Cardiac muscle cell (in vitro differentiated cells and primary cell): Measurements from ENCODE around the gene SDR42E1. TPM values are rescaled to one million over a fixed set of nuclear protein-coding genes. Genes with fewer than 3 reads are reported as not detected.

ENCODE experiments used
- DNase-seq, 2 donors: peaks; one replicate each; pipeline versions ENCODE4 v3.0.0 to v3.0.0-alpha.2; 2010 to 2017; ENCODE audit warnings: low read depth in 1 of 2, low spot score in 1 of 2
- H3K27ac ChIP-seq: fragments of 200-600 bp; sonication (generic); 2 replicates; pipeline ENCODE4 v1.5.1; 2016
- H3K27me3 ChIP-seq: fragments of 200-600 bp; sonication (generic); 2 replicates; pipeline ENCODE4 v1.6.0; 2016; ENCODE audit warnings: control low read depth
- H3K36me3 ChIP-seq: fragments of 200-600 bp; sonication (generic); 2 replicates; pipeline ENCODE4 v1.5.1; 2016; ENCODE audit warnings: control low read depth
- H3K4me1 ChIP-seq: fragments of 200-600 bp; sonication (generic); 2 replicates; pipeline ENCODE4 v1.8.1; 2017; ENCODE audit warnings: low read depth, mild to moderate bottlenecking, mixed run types
- H3K4me3 ChIP-seq: fragments of 200-600 bp; sonication (generic); 2 replicates; pipeline ENCODE4 v1.5.1; 2016; ENCODE audit warnings: mild to moderate bottlenecking
- H3K9me3 ChIP-seq: fragments of 200-600 bp; sonication (generic); 2 replicates; pipeline ENCODE4 v1.5.1; 2017; ENCODE audit warnings: low read depth, mild to moderate bottlenecking, control low read depth
- CTCF ChIP-seq: IDR thresholded peaks from 2 replicates; pipeline ENCODE4 v1.5.1; 2012; ENCODE audit warnings: low read depth, mild to moderate bottlenecking, low read length
- polyA plus RNA-seq: library from polyadenylated mRNA; unstranded; fragments of >200 nt; fragmentation: Nextera tagmentation; extraction: Ambion mirVana; gene quantifications from 2 replicates; pipeline ENCODE4 v1.2.1, GENCODE V29; 2016
- total RNA-seq: library from RNA; depleted of rRNA; stranded (reverse); fragments of >200 nt; gene quantifications from 2 replicates; pipeline ENCODE4 v1.2.3, GENCODE V29; 2016

The SDR42E1 gene
- total and polyA plus RNA-seq, 2 experiments from 2014 or later, result 0.03 TPM; not detected in 1

DNA sequence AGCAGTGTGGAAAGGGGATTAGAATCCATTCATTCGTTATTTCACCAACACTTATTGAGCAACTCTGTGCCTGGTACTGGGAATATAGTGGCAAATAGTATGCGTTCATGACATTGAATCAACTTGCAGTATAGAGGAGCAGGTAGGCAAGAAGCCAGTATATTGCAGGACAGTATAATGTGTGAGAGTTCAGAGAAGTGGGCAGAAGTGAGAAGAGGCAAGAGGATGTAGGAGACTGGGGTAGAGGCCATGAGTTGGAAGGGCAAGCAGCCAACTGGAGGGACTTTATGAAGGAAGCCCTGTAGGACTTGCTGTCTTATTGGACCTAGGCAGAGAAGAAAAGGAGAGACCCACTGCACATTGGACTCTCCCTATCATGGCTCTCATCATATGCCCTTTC is 36.1 kb upstream of the SDR42E1 start:
- Histone ChIP-seq H3K27me3 (peaks cover 20% of the 10 kb centered on the region), H3K9me3 (no peaks in the 10 kb centered on the region), H3K4me1 (no peaks in the 10 kb centered on the region), H3K27ac (no peak overlapping the region), H3K36me3 (no peaks in the 10 kb centered on the region), H3K4me3 (no peak overlapping the region)
- DNase-seq, result no peak
- no peak for TF ChIP-seq CTCF

DNA sequence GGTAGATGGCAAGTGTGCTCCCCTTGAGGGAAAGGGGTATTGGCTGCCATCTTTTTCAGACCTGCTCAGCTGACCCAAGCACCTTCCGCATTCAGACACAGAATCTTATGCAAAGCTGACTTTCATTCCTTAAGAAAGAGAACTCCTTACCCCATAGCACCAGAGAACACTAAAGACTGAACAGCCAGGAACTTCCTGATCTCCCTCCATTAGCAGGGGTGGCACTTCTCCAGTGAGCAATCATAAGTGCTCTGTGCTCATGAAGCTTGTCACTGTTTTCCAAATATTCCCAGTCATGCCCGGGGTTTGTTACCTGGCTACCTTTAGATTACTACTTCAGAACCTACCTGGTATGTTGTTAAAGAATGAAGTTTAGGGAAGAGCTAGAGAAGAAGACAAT is 35.7 kb upstream of the SDR42E1 start:
- no peaks in the 10 kb centered on the region for H3K36me3 ChIP-seq
- no peak overlapping the region for H3K27ac ChIP-seq
- TF ChIP-seq CTCF, result no peak
- no peak overlapping the region for H3K4me3 ChIP-seq
- no peaks in the 10 kb centered on the region for H3K4me1 ChIP-seq
- DNase-seq, result no peak
- peaks cover 16% of the 10 kb centered on the region for H3K27me3 ChIP-seq
- H3K9me3 ChIP-seq, result no peaks in the 10 kb centered on the region

DNA sequence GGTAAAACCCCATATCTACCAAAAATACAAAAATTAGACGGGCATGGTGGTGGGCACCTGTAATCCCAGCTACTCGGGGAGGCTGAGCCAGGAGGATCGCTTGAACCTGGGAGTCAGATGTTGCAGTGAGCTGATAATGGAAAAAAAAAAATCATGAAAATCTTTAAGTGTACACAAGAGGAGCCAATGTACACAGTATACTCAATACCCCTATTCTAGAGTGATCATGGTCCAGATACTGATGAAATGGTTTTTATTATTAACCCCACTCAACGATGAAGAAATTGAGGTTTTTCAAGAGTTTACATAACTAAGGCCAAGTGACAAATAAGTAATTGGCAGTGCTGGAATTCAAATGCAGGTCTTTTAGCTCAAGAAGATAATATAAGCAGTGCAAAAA is 35.3 kb upstream of the SDR42E1 start:
- DNase-seq, result no peak
- H3K9me3 ChIP-seq, result no peaks in the 10 kb centered on the region
- H3K27me3 ChIP-seq, result peaks cover 14% of the 10 kb centered on the region
- no peak overlapping the region for H3K4me3 ChIP-seq
- no peak overlapping the region for H3K27ac ChIP-seq
- no peaks in the 10 kb centered on the region for H3K4me1 ChIP-seq
- H3K36me3 ChIP-seq, result no peaks in the 10 kb centered on the region
- TF ChIP-seq CTCF, result no peak

DNA sequence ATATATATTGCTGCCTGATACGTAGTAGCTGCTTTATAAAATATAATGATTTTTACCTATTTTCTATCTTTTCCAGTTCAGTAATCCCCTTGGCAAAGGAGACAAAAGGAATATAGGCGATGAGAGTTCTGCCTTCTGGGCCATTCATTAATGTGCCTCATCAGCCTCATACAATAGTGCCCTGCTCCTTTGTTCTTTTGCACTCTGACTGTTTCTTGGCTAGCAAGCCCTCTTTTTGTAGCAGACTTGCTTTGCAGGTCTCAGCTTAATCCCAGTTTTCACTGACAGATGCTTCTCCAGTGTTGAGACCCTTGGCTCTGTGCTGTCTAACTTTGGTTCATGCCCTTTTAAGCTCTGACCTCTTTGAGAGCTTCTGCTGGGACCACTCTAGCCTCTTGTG is 34.2 kb upstream of the SDR42E1 start:
- H3K27ac ChIP-seq, result no peak overlapping the region
- no peaks in the 10 kb centered on the region for H3K4me1 ChIP-seq
- H3K4me3 ChIP-seq, result no peak overlapping the region
- H3K27me3 ChIP-seq, result peaks cover 12% of the 10 kb centered on the region
- H3K36me3 ChIP-seq, result no peaks in the 10 kb centered on the region
- DNase-seq, result no peak
- H3K9me3 ChIP-seq, result no peaks in the 10 kb centered on the region
- TF ChIP-seq CTCF, result no peak

GRCh38 chr16:82044585-82044911 is 33.3 kb upstream of the SDR42E1 start:
- no peak overlapping the region for H3K4me3 ChIP-seq
- H3K4me1 ChIP-seq, result no peaks in the 10 kb centered on the region
- no peak for TF ChIP-seq CTCF
- no peak for DNase-seq
- H3K36me3 ChIP-seq, result no peaks in the 10 kb centered on the region
- H3K27me3 ChIP-seq, result peaks cover 11% of the 10 kb centered on the region
- no peak overlapping the region for H3K27ac ChIP-seq
- no peaks in the 10 kb centered on the region for H3K9me3 ChIP-seq
